Uterus (tissue), 4 donors: ENCODE data around the gene COL11A1. TPM values are rescaled to one million over a fixed set of nuclear protein-coding genes. Genes with fewer than 3 reads are reported as not detected.

ENCODE experiments used
- DNase-seq, 2 donors: peaks; one replicate each; pipeline ENCODE4 v3.0.0-alpha.2; 2019 to 2020
- H3K27ac ChIP-seq, 2 donors: fragments of 200-600 bp; sonication (generic); 1 replicate in 1 of 2; 2 replicates in 1 of 2; pipeline ENCODE4 v1.5.1; 2016 to 2018
- H3K27me3 ChIP-seq, 2 donors: fragments of 200-600 bp; sonication (generic); one replicate each; pipeline ENCODE4 v1.5.1; 2018 to 2019; ENCODE audit warnings: control low read depth in 1 of 2
- H3K36me3 ChIP-seq, 2 donors: fragments of 200-600 bp; sonication (generic); one replicate each; pipeline ENCODE4 v1.5.1; 2019; ENCODE audit warnings: control low read depth in 1 of 2
- H3K4me1 ChIP-seq, 2 donors: fragments of 200-600 bp; sonication (generic); one replicate each; pipeline ENCODE4 v1.5.1; 2018 to 2019; ENCODE audit warnings: control low read depth in 1 of 2
- H3K4me3 ChIP-seq, 2 donors: fragments of 200-600 bp; sonication (generic); 1 replicate in 1 of 2; 2 replicates in 1 of 2; pipeline ENCODE4 v1.5.1; 2018 to 2019; ENCODE audit warnings: mild to moderate bottlenecking in 1 of 2
- H3K9me3 ChIP-seq, 2 donors: fragments of 200-600 bp; sonication (generic); one replicate each; pipeline ENCODE4 v1.5.1; 2019; ENCODE audit warnings: control low read depth in 1 of 2
- POLR2A ChIP-seq, 2 donors: fragments of 450-650 bp; IDR thresholded peaks; one replicate each; pipeline ENCODE4 v1.6.1; 2016; ENCODE audit warnings: antibody characterized with exemption in 2 of 2, mild to moderate bottlenecking in 1 of 2, moderate library complexity in 1 of 2
- intact Hi-C: fragments of 100-400 bp; cut with DNase I; formaldehyde crosslinking; loops from one replicate; pipeline ENCODE4 v1.15.1; 2023; ENCODE audit warnings: low total_unique reads
- total RNA-seq, 4 donors: library from RNA; depleted of rRNA in 3 of 4; stranded (reverse); fragments of >200 nt in 3 of 4; gene quantifications; one replicate each; pipeline versions ENCODE4 v1.1.0 to v1.2.4, GENCODE V29; 2014 to 2023
- TF ChIP-seq, protein P1 (sequence below), 4 experiments: fragments of 200-600 bp in 2 of 4; fragments of 450-650 bp in 2 of 4; sonication (generic) in 2 of 4; IDR thresholded peaks; one replicate each; pipeline ENCODE4 v1.5.1; 2016 to 2019; ENCODE audit warnings: antibody characterized with exemption in 4 of 4, mild to moderate bottlenecking in 2 of 4, moderate library complexity in 1 of 4
- donor health status: DM: yes; HTN: yes; CAD: no.

The COL11A1 gene
- total RNA-seq, 4 donors from 2014 or later, result 0.76 to 30.1 TPM; not detected in 2

DNA sequence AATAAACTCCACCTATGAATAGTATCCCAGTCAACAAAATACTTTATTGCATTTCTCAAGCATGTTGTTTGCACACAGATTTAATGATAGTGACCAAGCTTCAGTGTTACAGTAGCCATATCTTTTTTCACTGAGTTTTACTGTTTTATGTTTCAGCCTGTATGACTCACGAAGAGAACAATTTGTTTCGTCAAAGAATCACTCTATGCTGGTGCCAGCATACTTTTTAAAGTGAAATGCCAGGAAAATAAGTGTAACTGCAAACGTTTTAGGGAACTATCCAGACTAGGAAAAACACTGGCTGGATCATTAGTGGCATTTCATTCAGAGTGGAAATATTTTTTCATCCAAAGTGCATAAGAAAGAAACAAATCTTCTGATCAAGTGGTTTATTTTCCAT is 210.8 kb downstream of the COL11A1 start:
- TF ChIP-seq POLR2A (IDR thresholded peaks at IDR 0.05), result no peak
- TF ChIP-seq, protein P1, sequence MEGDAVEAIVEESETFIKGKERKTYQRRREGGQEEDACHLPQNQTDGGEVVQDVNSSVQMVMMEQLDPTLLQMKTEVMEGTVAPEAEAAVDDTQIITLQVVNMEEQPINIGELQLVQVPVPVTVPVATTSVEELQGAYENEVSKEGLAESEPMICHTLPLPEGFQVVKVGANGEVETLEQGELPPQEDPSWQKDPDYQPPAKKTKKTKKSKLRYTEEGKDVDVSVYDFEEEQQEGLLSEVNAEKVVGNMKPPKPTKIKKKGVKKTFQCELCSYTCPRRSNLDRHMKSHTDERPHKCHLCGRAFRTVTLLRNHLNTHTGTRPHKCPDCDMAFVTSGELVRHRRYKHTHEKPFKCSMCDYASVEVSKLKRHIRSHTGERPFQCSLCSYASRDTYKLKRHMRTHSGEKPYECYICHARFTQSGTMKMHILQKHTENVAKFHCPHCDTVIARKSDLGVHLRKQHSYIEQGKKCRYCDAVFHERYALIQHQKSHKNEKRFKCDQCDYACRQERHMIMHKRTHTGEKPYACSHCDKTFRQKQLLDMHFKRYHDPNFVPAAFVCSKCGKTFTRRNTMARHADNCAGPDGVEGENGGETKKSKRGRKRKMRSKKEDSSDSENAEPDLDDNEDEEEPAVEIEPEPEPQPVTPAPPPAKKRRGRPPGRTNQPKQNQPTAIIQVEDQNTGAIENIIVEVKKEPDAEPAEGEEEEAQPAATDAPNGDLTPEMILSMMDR (IDR thresholded peaks at IDR 0.05), result no peak
- Histone ChIP-seq H3K36me3 (no peaks in the 10 kb centered on the region), H3K4me3 (no peak overlapping the region), H3K27me3 (no peaks in the 10 kb centered on the region), H3K4me1 (peaks cover 0 to 4% of the 10 kb centered on the region in 2 donors), H3K9me3 (no peaks in the 10 kb centered on the region), H3K27ac (no peak overlapping the region)
- no peak for DNase-seq
- intact Hi-C loops, result no loop called here

DNA sequence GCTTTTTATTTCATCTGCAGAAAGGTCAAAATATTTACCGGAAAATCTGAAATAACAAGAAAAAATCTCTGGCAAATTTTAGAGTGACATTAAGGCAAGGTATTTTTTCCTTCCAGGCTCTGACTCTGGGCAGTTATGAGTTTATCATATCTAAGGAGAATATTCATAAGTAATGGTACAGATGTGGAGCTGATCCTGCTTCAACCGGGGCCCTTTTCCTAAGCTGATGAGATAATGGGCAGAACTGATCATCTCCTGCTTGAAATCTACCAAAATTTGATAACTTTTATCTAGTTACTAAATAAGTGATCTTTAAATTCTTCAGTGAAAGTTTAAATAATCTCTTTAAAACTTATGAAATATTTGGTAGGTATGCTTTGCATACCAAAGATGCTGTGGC is 211.6 kb downstream of the COL11A1 start:
- no peaks in the 10 kb centered on the region for H3K36me3 ChIP-seq
- no peaks in the 10 kb centered on the region for H3K9me3 ChIP-seq
- no peak overlapping the region for H3K4me3 ChIP-seq
- no peaks in the 10 kb centered on the region for H3K27me3 ChIP-seq
- no peak for TF ChIP-seq POLR2A (IDR thresholded peaks at IDR 0.05)
- no peak overlapping the region for H3K27ac ChIP-seq
- peaks cover 0 to 4% of the 10 kb centered on the region in 2 donors for H3K4me1 ChIP-seq
- no peak for DNase-seq
- intact Hi-C loops, result no loop called here

DNA sequence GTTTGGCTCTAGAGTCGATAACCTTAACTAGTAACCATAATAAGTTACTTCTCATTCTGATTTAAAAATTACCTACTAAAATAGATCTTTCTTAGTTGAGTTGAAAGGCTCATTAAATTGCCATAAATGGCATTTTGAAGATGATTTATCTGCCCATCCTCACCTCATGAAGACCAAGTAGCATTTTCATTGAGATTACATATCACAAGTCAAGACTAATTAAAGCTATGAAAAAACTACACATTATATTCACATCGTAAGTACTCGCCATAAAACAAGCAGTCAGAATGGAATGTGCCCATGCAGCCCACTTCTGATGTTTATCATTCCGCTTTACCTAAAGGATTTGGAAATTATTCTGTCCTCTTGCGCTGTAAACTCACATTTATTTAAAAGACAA is 212.0 kb downstream of the COL11A1 start:
- Histone ChIP-seq H3K4me1 (peaks cover 0 to 4% of the 10 kb centered on the region in 2 donors), H3K27ac (no peak overlapping the region), H3K36me3 (no peaks in the 10 kb centered on the region), H3K27me3 (no peaks in the 10 kb centered on the region), H3K9me3 (no peaks in the 10 kb centered on the region), H3K4me3 (no peak overlapping the region)
- TF ChIP-seq, protein P1 (IDR thresholded peaks at IDR 0.05), result no peak
- TF ChIP-seq POLR2A (IDR thresholded peaks at IDR 0.05), result no peak
- DNase-seq, result no peak
- intact Hi-C loops, result no loop called here

DNA sequence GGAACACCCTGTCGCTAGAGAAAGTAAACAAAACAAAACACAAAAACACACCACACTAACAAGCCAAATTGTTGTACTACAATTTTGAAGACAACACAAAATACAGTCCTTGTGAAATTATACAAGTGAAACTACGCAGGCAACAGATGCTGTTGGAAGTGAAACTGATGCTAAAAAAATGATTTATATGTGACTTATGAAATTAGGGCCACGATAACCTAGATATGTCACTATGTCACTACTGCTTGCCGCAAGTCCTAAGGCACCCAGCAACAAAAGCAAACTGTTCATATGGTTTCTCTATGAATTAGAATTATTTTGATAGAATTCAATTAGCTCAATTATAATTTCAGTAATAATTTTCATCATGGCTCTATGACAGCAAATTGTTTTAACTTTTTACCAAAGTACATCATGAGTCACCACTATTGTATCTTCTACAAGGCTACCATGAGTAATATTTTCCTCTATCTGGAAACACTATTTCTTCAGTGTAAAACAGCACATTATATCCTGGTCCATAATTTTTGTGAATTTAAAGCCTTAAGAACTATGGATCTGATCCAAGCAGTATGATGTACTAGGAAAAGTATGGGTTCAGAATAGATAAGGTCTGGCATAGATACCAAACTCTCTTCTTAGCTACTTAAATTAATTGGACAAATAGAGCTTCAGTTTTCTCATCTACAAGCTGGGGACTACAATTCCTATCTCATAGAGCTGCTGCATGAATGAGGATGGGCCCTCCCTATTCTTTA is 216.3 kb downstream of the COL11A1 start:
- Histone ChIP-seq H3K27ac (no peak overlapping the region), H3K4me1 (no peaks in the 10 kb centered on the region), H3K27me3 (no peaks in the 10 kb centered on the region), H3K9me3 (no peaks in the 10 kb centered on the region), H3K4me3 (no peak overlapping the region), H3K36me3 (no peaks in the 10 kb centered on the region)
- DNase-seq, result no peak
- intact Hi-C loops, result no loop called here
- TF ChIP-seq POLR2A (IDR thresholded peaks at IDR 0.05), result no peak
- TF ChIP-seq, protein P1 (IDR thresholded peaks at IDR 0.05), result no peak

DNA sequence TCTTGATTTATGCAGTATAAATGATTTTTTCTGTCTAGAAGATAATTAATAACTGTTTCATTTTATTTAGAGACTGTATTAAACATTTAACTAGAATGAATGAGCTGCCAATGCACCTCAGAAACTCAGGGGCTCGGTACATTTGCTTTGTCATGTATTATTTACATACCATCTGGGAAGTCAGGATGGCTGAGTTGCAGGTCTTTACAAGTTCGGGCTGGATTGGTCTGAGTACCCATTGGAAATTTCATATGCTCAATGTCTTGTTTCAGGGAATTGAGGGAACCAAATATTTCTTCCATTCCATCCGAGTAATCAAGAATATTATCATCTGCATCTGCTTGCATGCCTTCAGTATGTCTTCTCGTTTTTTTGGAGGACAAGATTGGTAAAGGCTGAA is 221.7 kb downstream of the COL11A1 start:
- H3K9me3 ChIP-seq, result no peaks in the 10 kb centered on the region
- no peaks in the 10 kb centered on the region for H3K36me3 ChIP-seq
- H3K4me3 ChIP-seq, result no peak overlapping the region
- TF ChIP-seq, protein P1 (IDR thresholded peaks at IDR 0.05), result no peak
- no peak for TF ChIP-seq POLR2A (IDR thresholded peaks at IDR 0.05)
- no peak for DNase-seq
- no peaks in the 10 kb centered on the region for H3K4me1 ChIP-seq
- intact Hi-C loops, result no loop called here
- H3K27ac ChIP-seq, result no peak overlapping the region
- no peaks in the 10 kb centered on the region for H3K27me3 ChIP-seq
